H1 (cell line): ENCODE data around the gene PTPRR. TPM values are rescaled to one million over a fixed set of nuclear protein-coding genes. Genes with fewer than 3 reads are reported as not detected.

ENCODE experiments used
- BCL11A ChIP-seq, 2 experiments: IDR thresholded peaks; one replicate each; pipeline ENCODE4 v1.6.1; 2011; ENCODE audit warnings: low read depth in 2 of 2, low read length in 2 of 2, mild to moderate bottlenecking in 2 of 2
- CEBPB ChIP-seq: IDR thresholded peaks from 2 replicates; pipeline ENCODE4 v1.6.1; 2012; ENCODE audit warnings: low read depth, low read length
- EZH2 ChIP-seq: fragments of 200-600 bp; sonication (generic); IDR thresholded peaks from 2 replicates; pipeline ENCODE4 v1.7.1; 2012; ENCODE audit warnings: low read depth, mild to moderate bottlenecking, moderate library complexity, low read length, inconsistent platforms; ENCODE audit not compliant: severe bottlenecking
- GABPA ChIP-seq: IDR thresholded peaks from 2 replicates; pipeline ENCODE4 v1.6.1; 2011; ENCODE audit warnings: mild to moderate bottlenecking, low read length, moderate library complexity, borderline replicate concordance; ENCODE audit not compliant: insufficient read depth
- KDM4A ChIP-seq: IDR thresholded peaks from one replicate; pipeline ENCODE4 v1.7.1; 2012; ENCODE audit warnings: low read depth, mild to moderate bottlenecking, moderate library complexity, low read length, inconsistent platforms; ENCODE audit not compliant: severe bottlenecking
- SP1 ChIP-seq: IDR thresholded peaks from 2 replicates; pipeline ENCODE4 v1.6.1; 2011; ENCODE audit warnings: low read depth, low read length
- TEAD4 ChIP-seq: IDR thresholded peaks from 2 replicates; pipeline ENCODE4 v1.6.1; 2012; ENCODE audit warnings: low read depth, low read length, inconsistent platforms, mixed read lengths
- polyA plus RNA-seq, 7 experiments: library from polyadenylated mRNA; depleted of rRNA in 3 of 7; stranded (reverse) in 5 of 7; unstranded in 2 of 7; fragments of >200 nt in 5 of 7; fragments of 200-250 nt in 2 of 7; gene quantifications; 1 replicate in 5 of 7; 2 replicates in 1 of 7; 4 replicates in 1 of 7; pipeline versions ENCODE4 v1.2.1 to v1.2.3, GENCODE V29; 2011 to 2013; ENCODE audit warnings: missing spikeins in 2 of 7, mixed read lengths in 2 of 7
- total RNA-seq: library from RNA; stranded (reverse); fragmentation: NEBNext Ultra II Directional; extraction: Animal tissue kit (Norgen Biotek cat#: 25700); gene quantifications from 2 replicates; pipeline ENCODE4 v1.2.1, GENCODE V29; 2021
- TF ChIP-seq, protein P1 (sequence below): fragments of 300-600 bp; sonication (generic); IDR thresholded peaks from 2 replicates; pipeline ENCODE4 v1.7.1; 2012; ENCODE audit warnings: low read length, moderate library complexity, mild to moderate bottlenecking, inconsistent platforms; ENCODE audit not compliant: insufficient replicate concordance
- TF ChIP-seq, protein P2 (sequence below), 3 experiments: IDR thresholded peaks; 1 replicate in 2 of 3; 2 replicates in 1 of 3; pipeline versions ENCODE4 v1.5.1 to v1.6.1; 2011; ENCODE audit warnings: low read length in 3 of 3, mild to moderate bottlenecking in 3 of 3, inconsistent platforms in 2 of 3, low read depth in 1 of 3, moderate library complexity in 1 of 3; ENCODE audit not compliant: insufficient read depth in 1 of 3; ENCODE audit errors: control extremely low read depth in 1 of 3

Gene PTPRR
- total and polyA plus RNA-seq, 2 of the 8 experiments (the other 6 are each of a cell fraction or from before 2014, with no cell fraction given): 0.07 to 0.35 TPM

DNA sequence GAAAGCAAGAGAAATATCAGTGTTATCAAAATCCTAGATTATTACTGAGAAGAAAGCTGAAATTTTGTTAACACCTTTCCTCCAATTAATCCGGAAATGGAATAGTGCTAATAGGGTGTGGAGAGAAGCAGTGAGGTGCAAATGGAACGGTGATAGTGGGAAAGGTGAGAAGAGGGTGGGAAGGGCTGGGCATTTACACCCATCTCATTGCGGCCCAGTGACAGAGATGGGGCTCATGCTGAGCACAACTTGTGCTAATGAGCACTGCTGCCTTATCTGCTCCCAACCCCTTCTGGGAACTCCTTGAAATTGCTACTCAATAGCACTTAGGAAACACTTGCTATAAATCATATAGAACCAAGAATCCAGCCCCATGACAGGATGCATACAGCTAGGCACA, 94.4 kb downstream of the PTPRR start (continued):
- TF ChIP-seq, protein P1, sequence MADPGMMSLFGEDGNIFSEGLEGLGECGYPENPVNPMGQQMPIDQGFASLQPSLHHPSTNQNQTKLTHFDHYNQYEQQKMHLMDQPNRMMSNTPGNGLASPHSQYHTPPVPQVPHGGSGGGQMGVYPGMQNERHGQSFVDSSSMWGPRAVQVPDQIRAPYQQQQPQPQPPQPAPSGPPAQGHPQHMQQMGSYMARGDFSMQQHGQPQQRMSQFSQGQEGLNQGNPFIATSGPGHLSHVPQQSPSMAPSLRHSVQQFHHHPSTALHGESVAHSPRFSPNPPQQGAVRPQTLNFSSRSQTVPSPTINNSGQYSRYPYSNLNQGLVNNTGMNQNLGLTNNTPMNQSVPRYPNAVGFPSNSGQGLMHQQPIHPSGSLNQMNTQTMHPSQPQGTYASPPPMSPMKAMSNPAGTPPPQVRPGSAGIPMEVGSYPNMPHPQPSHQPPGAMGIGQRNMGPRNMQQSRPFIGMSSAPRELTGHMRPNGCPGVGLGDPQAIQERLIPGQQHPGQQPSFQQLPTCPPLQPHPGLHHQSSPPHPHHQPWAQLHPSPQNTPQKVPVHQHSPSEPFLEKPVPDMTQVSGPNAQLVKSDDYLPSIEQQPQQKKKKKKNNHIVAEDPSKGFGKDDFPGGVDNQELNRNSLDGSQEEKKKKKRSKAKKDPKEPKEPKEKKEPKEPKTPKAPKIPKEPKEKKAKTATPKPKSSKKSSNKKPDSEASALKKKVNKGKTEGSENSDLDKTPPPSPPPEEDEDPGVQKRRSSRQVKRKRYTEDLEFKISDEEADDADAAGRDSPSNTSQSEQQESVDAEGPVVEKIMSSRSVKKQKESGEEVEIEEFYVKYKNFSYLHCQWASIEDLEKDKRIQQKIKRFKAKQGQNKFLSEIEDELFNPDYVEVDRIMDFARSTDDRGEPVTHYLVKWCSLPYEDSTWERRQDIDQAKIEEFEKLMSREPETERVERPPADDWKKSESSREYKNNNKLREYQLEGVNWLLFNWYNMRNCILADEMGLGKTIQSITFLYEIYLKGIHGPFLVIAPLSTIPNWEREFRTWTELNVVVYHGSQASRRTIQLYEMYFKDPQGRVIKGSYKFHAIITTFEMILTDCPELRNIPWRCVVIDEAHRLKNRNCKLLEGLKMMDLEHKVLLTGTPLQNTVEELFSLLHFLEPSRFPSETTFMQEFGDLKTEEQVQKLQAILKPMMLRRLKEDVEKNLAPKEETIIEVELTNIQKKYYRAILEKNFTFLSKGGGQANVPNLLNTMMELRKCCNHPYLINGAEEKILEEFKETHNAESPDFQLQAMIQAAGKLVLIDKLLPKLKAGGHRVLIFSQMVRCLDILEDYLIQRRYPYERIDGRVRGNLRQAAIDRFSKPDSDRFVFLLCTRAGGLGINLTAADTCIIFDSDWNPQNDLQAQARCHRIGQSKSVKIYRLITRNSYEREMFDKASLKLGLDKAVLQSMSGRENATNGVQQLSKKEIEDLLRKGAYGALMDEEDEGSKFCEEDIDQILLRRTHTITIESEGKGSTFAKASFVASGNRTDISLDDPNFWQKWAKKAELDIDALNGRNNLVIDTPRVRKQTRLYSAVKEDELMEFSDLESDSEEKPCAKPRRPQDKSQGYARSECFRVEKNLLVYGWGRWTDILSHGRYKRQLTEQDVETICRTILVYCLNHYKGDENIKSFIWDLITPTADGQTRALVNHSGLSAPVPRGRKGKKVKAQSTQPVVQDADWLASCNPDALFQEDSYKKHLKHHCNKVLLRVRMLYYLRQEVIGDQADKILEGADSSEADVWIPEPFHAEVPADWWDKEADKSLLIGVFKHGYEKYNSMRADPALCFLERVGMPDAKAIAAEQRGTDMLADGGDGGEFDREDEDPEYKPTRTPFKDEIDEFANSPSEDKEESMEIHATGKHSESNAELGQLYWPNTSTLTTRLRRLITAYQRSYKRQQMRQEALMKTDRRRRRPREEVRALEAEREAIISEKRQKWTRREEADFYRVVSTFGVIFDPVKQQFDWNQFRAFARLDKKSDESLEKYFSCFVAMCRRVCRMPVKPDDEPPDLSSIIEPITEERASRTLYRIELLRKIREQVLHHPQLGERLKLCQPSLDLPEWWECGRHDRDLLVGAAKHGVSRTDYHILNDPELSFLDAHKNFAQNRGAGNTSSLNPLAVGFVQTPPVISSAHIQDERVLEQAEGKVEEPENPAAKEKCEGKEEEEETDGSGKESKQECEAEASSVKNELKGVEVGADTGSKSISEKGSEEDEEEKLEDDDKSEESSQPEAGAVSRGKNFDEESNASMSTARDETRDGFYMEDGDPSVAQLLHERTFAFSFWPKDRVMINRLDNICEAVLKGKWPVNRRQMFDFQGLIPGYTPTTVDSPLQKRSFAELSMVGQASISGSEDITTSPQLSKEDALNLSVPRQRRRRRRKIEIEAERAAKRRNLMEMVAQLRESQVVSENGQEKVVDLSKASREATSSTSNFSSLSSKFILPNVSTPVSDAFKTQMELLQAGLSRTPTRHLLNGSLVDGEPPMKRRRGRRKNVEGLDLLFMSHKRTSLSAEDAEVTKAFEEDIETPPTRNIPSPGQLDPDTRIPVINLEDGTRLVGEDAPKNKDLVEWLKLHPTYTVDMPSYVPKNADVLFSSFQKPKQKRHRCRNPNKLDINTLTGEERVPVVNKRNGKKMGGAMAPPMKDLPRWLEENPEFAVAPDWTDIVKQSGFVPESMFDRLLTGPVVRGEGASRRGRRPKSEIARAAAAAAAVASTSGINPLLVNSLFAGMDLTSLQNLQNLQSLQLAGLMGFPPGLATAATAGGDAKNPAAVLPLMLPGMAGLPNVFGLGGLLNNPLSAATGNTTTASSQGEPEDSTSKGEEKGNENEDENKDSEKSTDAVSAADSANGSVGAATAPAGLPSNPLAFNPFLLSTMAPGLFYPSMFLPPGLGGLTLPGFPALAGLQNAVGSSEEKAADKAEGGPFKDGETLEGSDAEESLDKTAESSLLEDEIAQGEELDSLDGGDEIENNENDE: no peak
- TF ChIP-seq, protein P2, sequence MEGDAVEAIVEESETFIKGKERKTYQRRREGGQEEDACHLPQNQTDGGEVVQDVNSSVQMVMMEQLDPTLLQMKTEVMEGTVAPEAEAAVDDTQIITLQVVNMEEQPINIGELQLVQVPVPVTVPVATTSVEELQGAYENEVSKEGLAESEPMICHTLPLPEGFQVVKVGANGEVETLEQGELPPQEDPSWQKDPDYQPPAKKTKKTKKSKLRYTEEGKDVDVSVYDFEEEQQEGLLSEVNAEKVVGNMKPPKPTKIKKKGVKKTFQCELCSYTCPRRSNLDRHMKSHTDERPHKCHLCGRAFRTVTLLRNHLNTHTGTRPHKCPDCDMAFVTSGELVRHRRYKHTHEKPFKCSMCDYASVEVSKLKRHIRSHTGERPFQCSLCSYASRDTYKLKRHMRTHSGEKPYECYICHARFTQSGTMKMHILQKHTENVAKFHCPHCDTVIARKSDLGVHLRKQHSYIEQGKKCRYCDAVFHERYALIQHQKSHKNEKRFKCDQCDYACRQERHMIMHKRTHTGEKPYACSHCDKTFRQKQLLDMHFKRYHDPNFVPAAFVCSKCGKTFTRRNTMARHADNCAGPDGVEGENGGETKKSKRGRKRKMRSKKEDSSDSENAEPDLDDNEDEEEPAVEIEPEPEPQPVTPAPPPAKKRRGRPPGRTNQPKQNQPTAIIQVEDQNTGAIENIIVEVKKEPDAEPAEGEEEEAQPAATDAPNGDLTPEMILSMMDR (IDR thresholded peaks at IDR 0.05; ENCODE audit: control extremely low read depth in 1 of 3, insufficient read depth in 1 of 3, low read depth in 1 of 3, low read length in 3 of 3): no peak
- no peak for TF ChIP-seq GABPA
- no peak for TF ChIP-seq BCL11A (IDR thresholded peaks at IDR 0.05; ENCODE audit: low read depth in 2 of 2, low read length in 2 of 2)
- no peak for TF ChIP-seq TEAD4
- TF ChIP-seq CEBPB: no peak
- TF ChIP-seq SP1: no peak
- TF ChIP-seq KDM4A: no peak
- TF ChIP-seq EZH2: no peak
